H9 (cell line): ENCODE data around the gene ZBTB16. TPM values are rescaled to one million over a fixed set of nuclear protein-coding genes. Genes with fewer than 3 reads are reported as not detected.

Experiments used
- DNase-seq: peaks from one replicate; pipeline ENCODE4 v3.0.0-alpha.2; 2017
- H2AFZ ChIP-seq: one replicate; pipeline ENCODE4 v1.6.1; 2013; ENCODE audit warnings: mild to moderate bottlenecking, low read length, control low read depth, moderate library complexity
- H2AK5ac ChIP-seq: 2 replicates; pipeline ENCODE4 v1.6.1; 2013; ENCODE audit warnings: low read length, control low read depth, mixed read lengths; ENCODE audit not compliant: insufficient read length
- H2BK120ac ChIP-seq: one replicate; pipeline ENCODE4 v1.6.1; 2013; ENCODE audit warnings: low read depth, mild to moderate bottlenecking, low read length, control low read depth, inconsistent platforms; ENCODE audit not compliant: poor library complexity, severe bottlenecking
- H2BK12ac ChIP-seq: 2 replicates; pipeline ENCODE4 v1.6.1; 2013; ENCODE audit warnings: low read length, control low read depth, mixed read lengths, low read depth; ENCODE audit not compliant: insufficient read length
- H2BK15ac ChIP-seq: 2 replicates; pipeline ENCODE4 v1.6.1; 2013; ENCODE audit warnings: low read depth, low read length, control low read depth
- H2BK20ac ChIP-seq: one replicate; pipeline ENCODE4 v1.6.1; 2013; ENCODE audit warnings: low read depth, mild to moderate bottlenecking, low read length, control low read depth, inconsistent platforms; ENCODE audit not compliant: poor library complexity, severe bottlenecking
- H2BK5ac ChIP-seq: 2 replicates; pipeline ENCODE4 v1.6.1; 2013; ENCODE audit warnings: low read length, control low read depth, mixed read lengths; ENCODE audit not compliant: insufficient read length
- H3K14ac ChIP-seq: 2 replicates; pipeline ENCODE4 v1.6.1; 2013; ENCODE audit warnings: low read length, control low read depth; ENCODE audit not compliant: insufficient read depth
- H3K18ac ChIP-seq: 2 replicates; pipeline ENCODE4 v1.6.1; 2013; ENCODE audit warnings: low read depth, mild to moderate bottlenecking, mixed read lengths, low read length, control low read depth; ENCODE audit not compliant: insufficient read length
- H3K23ac ChIP-seq: 2 replicates; pipeline ENCODE4 v1.6.1; 2013; ENCODE audit warnings: low read length, control low read depth, mixed read lengths, low read depth; ENCODE audit not compliant: insufficient read length
- H3K23me2 ChIP-seq: 2 replicates; pipeline ENCODE4 v1.6.1; 2013; ENCODE audit warnings: low read depth, mild to moderate bottlenecking, mixed read lengths, low read length, control low read depth; ENCODE audit not compliant: insufficient read length, poor library complexity, severe bottlenecking
- H3K27ac ChIP-seq: 2 replicates; pipeline ENCODE4 v1.5.1; 2013; ENCODE audit warnings: low read length, control low read depth, mixed read lengths, low read depth; ENCODE audit not compliant: insufficient read length
- H3K27me3 ChIP-seq: 2 replicates; pipeline ENCODE4 v1.6.1; 2013; ENCODE audit warnings: low read length, control low read depth, inconsistent platforms; ENCODE audit not compliant: insufficient read depth
- H3K4ac ChIP-seq: 2 replicates; pipeline ENCODE4 v1.6.1; 2013; ENCODE audit warnings: low read depth, mild to moderate bottlenecking, control low read depth, inconsistent platforms, low read length, moderate library complexity
- H3K4me1 ChIP-seq: 2 replicates; pipeline ENCODE4 v1.6.1; 2013; ENCODE audit warnings: low read length, control low read depth, inconsistent platforms; ENCODE audit not compliant: insufficient read depth
- H3K4me2 ChIP-seq: 2 replicates; pipeline ENCODE4 v1.6.1; 2013; ENCODE audit warnings: low read length, control low read depth, mixed read lengths; ENCODE audit not compliant: insufficient read length, insufficient read depth
- H3K56ac ChIP-seq: 2 replicates; pipeline ENCODE4 v1.6.1; 2013; ENCODE audit warnings: low read depth, mild to moderate bottlenecking, mixed read lengths, low read length, control low read depth; ENCODE audit not compliant: insufficient read length
- H3K79me1 ChIP-seq: 2 replicates; pipeline ENCODE4 v1.6.1; 2013; ENCODE audit warnings: low read depth, mild to moderate bottlenecking, moderate library complexity, low read length, control low read depth, inconsistent platforms; ENCODE audit not compliant: insufficient read depth, poor library complexity, severe bottlenecking
- H3K79me2 ChIP-seq: 2 replicates; pipeline ENCODE4 v1.6.1; 2013; ENCODE audit warnings: low read length, control low read depth, inconsistent platforms; ENCODE audit not compliant: insufficient read depth
- H3K9ac ChIP-seq: 2 replicates; pipeline ENCODE4 v1.6.1; 2013; ENCODE audit warnings: low read length, control low read depth, mixed read lengths; ENCODE audit not compliant: insufficient read length; ENCODE audit errors: extremely low read depth
- H3K9me3 ChIP-seq: one replicate; pipeline ENCODE4 v1.6.1; 2013; ENCODE audit warnings: low read depth, low read length, inconsistent platforms; ENCODE audit not compliant: control insufficient read depth
- H3T11ph ChIP-seq: one replicate; pipeline ENCODE4 v1.6.1; 2013; ENCODE audit warnings: mild to moderate bottlenecking, low read length, control low read depth, inconsistent platforms
- H4K20me1 ChIP-seq: one replicate; pipeline ENCODE4 v1.6.1; 2013; ENCODE audit not compliant: control insufficient read depth, insufficient read length, insufficient read depth
- H4K5ac ChIP-seq: 2 replicates; pipeline ENCODE4 v1.6.1; 2013; ENCODE audit warnings: low read depth, mild to moderate bottlenecking, mixed read lengths, low read length, control low read depth; ENCODE audit not compliant: insufficient read length
- H4K8ac ChIP-seq: replicated peaks from 2 replicates; pipeline ENCODE4 v1.6.1; 2013; ENCODE audit warnings: low read length, control low read depth, mixed read lengths, low read depth; ENCODE audit not compliant: insufficient read length
- H4K91ac ChIP-seq: 2 replicates; pipeline ENCODE4 v1.6.1; 2013; ENCODE audit warnings: low read depth, mild to moderate bottlenecking, moderate library complexity, mixed read lengths, low read length, control low read depth; ENCODE audit not compliant: insufficient read length
- H3K27ac Mint-ChIP-seq, 3 experiments: 2 replicates in 2 of 3; 3 replicates in 1 of 3; pipeline ENCODE4 v1.8.0; 2020 to 2021; ENCODE audit warnings: mixed read lengths in 3 of 3, mild to moderate bottlenecking in 1 of 3, moderate library complexity in 1 of 3
- H3K27me3 Mint-ChIP-seq: 2 replicates; pipeline ENCODE4 v1.8.0; 2021; ENCODE audit warnings: low read depth, mild to moderate bottlenecking, moderate library complexity, mixed read lengths
- H3K36me3 Mint-ChIP-seq, 3 experiments: 2 replicates in 2 of 3; 3 replicates in 1 of 3; pipeline ENCODE4 v1.8.0; 2020 to 2021; ENCODE audit warnings: low read depth in 3 of 3, mixed read lengths in 3 of 3; ENCODE audit not compliant: insufficient read depth in 1 of 3
- H3K4me1 Mint-ChIP-seq, 2 experiments: 2 replicates each; pipeline ENCODE4 v1.8.0; 2020; ENCODE audit warnings: mixed read lengths in 2 of 2
- H3K4me3 Mint-ChIP-seq, 2 experiments: 2 replicates in 1 of 2; 3 replicates in 1 of 2; pipeline ENCODE4 v1.8.0; 2020 to 2021; ENCODE audit warnings: mild to moderate bottlenecking in 2 of 2, mixed read lengths in 2 of 2, moderate library complexity in 1 of 2
- H3K9me3 Mint-ChIP-seq, 2 experiments: 2 replicates in 1 of 2; 3 replicates in 1 of 2; pipeline ENCODE4 v1.8.0; 2020; ENCODE audit warnings: mild to moderate bottlenecking in 2 of 2, mixed read lengths in 2 of 2, moderate library complexity in 1 of 2
- WGBS: extraction: QIAGEN DNeasy Blood & Tissue Kit; methylation state at CpG from one replicate; pipeline ENCODE4 v1.1.7; 2013; ENCODE audit warnings: missing lambda C conversion rate, low lambda C conversion rate, mixed read lengths; ENCODE audit not compliant: insufficient read length; ENCODE audit errors: extremely low coverage; 5-methylcytosine and 5-hydroxymethylcytosine counted together
- total RNA-seq: library from RNA; stranded (reverse); gene quantifications from 2 replicates; pipeline ENCODE4 v1.2.1, GENCODE V29; 2021
- TF ChIP-seq, protein P1 (sequence below): fragments of 200-600 bp; sonication (generic); conservative IDR thresholded peaks from 3 replicates; pipeline ENCODE4 v1.8.0; 2021; ENCODE audit warnings: antibody characterized with exemption, mild to moderate bottlenecking

ZBTB16 gene
- total RNA-seq, 1 experiment from 2014 or later: not detected

DNA sequence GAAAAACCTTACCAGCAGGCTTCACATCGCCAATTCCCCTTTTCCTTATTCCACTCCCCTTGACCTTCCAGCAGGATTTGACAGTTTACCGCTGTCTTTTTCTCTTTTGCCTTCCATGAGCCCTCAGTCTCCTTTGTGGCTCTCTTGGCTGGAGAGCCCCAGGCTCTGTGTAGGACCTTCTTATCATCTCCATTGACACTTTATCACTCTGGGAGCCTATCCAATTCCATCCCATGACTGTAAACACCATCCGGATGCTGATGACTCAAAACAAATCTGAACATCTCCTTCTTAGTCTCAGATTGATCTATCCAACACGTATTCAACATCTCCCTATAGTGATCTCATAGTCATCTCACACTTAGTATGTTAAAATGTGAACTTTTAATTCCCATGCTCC lies 48.6 kb upstream of the ZBTB16 start:
- H3K14ac ChIP-seq: no peak overlapping the region
- no peak overlapping the region for H4K8ac ChIP-seq
- no peak overlapping the region for H3K4me2 ChIP-seq
- no peak overlapping the region for H3T11ph ChIP-seq
- no CpG with 5 or more reads among the region's 4 CpGs for WGBS
- no peak overlapping the region for H2BK12ac ChIP-seq
- no peak overlapping the region for H3K23ac ChIP-seq
- no peak overlapping the region for H3K27ac Mint-ChIP-seq
- peaks cover 13% of the 10 kb centered on the region for H3K27me3 Mint-ChIP-seq
- H3K18ac ChIP-seq: no peak overlapping the region
- TF ChIP-seq, protein P1, sequence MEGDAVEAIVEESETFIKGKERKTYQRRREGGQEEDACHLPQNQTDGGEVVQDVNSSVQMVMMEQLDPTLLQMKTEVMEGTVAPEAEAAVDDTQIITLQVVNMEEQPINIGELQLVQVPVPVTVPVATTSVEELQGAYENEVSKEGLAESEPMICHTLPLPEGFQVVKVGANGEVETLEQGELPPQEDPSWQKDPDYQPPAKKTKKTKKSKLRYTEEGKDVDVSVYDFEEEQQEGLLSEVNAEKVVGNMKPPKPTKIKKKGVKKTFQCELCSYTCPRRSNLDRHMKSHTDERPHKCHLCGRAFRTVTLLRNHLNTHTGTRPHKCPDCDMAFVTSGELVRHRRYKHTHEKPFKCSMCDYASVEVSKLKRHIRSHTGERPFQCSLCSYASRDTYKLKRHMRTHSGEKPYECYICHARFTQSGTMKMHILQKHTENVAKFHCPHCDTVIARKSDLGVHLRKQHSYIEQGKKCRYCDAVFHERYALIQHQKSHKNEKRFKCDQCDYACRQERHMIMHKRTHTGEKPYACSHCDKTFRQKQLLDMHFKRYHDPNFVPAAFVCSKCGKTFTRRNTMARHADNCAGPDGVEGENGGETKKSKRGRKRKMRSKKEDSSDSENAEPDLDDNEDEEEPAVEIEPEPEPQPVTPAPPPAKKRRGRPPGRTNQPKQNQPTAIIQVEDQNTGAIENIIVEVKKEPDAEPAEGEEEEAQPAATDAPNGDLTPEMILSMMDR: no peak
- H3K23me2 ChIP-seq: no peaks in the 10 kb centered on the region
- no peak overlapping the region for H2BK15ac ChIP-seq
- H3K9ac ChIP-seq: no peak overlapping the region
- H2BK20ac ChIP-seq: no peak overlapping the region
- H3K4me3 Mint-ChIP-seq: no peak overlapping the region
- no peaks in the 10 kb centered on the region for H3K9me3 Mint-ChIP-seq
- no peaks in the 10 kb centered on the region for H3K79me2 ChIP-seq
- no peaks in the 10 kb centered on the region for H3K27me3 ChIP-seq
- no peak overlapping the region for H3K27ac ChIP-seq
- no peak overlapping the region for H2AFZ ChIP-seq
- H3K79me1 ChIP-seq: no peaks in the 10 kb centered on the region
- H4K5ac ChIP-seq: no peak overlapping the region
- no peaks in the 10 kb centered on the region for H3K9me3 ChIP-seq
- no peak overlapping the region for H4K91ac ChIP-seq
- no peaks in the 10 kb centered on the region for H4K20me1 ChIP-seq
- peaks cover 0 to 3% of the 10 kb centered on the region in 2 experiments; a peak in 1 of 4 replicates for H3K4me1 Mint-ChIP-seq
- no peak overlapping the region for H2BK120ac ChIP-seq
- no peak overlapping the region for H3K4ac ChIP-seq
- no peak overlapping the region for H2AK5ac ChIP-seq
- no peaks in the 10 kb centered on the region for H3K36me3 Mint-ChIP-seq
- H2BK5ac ChIP-seq: no peak overlapping the region
- H3K4me1 ChIP-seq: no peaks in the 10 kb centered on the region
- H3K56ac ChIP-seq: no peak overlapping the region
- DNase-seq: no peak
